ENCODE measurements around the gene LRCH2. TPM values are rescaled to one million over a fixed set of nuclear protein-coding genes. Genes with fewer than 3 reads are reported as not detected.

LRCH2 gene
- total RNA-seq, 1 experiment from 2014 or later, result not detected

DNA sequence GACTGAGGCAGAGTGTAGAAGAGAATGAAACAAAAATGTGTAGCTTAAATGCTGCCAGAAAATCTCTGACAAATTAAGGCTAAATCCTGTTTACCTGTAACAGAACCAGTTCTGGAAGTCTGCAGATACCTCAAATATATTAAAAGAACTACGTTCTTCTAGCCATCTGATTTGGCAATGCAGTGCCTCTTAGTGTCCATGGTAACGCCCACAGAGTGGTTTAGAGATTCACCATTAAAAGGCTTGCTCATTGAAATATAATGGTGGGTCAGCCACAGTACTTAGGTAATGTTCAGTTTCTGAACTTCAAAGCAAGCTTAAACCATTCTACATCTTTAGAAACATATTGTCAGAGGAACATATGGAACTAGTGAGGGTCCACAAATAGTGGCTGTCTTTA is 32.4 kb upstream of the LRCH2 start:
- intact Hi-C loops (cut with micrococcal nuclease; ENCODE audit: unreplicated experiment), result no loop called here

DNA sequence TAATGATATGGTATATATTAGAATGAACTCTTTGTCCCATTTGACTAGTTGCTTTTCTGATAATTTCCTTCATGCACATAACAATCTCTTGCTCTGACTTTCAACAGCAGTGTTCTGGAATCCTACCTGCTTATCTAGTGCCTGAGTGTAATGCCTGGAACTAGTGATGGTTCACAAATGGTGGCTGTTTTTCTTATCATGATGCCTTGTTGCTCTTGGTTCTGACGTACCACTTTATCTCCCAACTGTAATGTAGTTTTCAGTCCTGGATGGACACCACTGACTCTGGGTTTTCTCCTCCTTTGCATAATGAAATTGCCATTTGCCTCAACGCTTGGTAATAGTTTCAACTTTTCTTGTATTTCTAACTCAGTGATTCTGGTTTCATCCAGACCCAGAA is 30.1 kb upstream of the LRCH2 start:
- H3K9me2 ChIP-seq (ENCODE audit: insufficient read depth), result no peaks in the 10 kb centered on the region; the same call in 1 of the 2 replicates
- CTCF ChIA-PET, result no interaction called here

More for the DNA sequence above, 32.4 kb upstream of the LRCH2 start:
- H3K9me2 ChIP-seq (ENCODE audit: insufficient read depth), result no peaks in the 10 kb centered on the region; the same call in 1 of the 2 replicates
- H3F3A ChIP-seq (ENCODE audit: insufficient read depth, low read depth), result no peaks in the 10 kb centered on the region
- DNase-seq, result no peak
- H3K4me2 ChIP-seq, result no peak overlapping the region
- H2AFZ ChIP-seq, result no peak overlapping the region
- CTCF ChIA-PET, result no interaction called here
- H4K20me1 ChIP-seq (ENCODE audit: insufficient read depth), result no peaks in the 10 kb centered on the region
- TF ChIP-seq, protein P1, sequence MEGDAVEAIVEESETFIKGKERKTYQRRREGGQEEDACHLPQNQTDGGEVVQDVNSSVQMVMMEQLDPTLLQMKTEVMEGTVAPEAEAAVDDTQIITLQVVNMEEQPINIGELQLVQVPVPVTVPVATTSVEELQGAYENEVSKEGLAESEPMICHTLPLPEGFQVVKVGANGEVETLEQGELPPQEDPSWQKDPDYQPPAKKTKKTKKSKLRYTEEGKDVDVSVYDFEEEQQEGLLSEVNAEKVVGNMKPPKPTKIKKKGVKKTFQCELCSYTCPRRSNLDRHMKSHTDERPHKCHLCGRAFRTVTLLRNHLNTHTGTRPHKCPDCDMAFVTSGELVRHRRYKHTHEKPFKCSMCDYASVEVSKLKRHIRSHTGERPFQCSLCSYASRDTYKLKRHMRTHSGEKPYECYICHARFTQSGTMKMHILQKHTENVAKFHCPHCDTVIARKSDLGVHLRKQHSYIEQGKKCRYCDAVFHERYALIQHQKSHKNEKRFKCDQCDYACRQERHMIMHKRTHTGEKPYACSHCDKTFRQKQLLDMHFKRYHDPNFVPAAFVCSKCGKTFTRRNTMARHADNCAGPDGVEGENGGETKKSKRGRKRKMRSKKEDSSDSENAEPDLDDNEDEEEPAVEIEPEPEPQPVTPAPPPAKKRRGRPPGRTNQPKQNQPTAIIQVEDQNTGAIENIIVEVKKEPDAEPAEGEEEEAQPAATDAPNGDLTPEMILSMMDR (conservative IDR thresholded peaks at IDR 0.05), result no peak
- TF ChIP-seq EZH2 (IDR thresholded peaks at IDR 0.05; ENCODE audit: low read depth), result no peak
- H3K4me1 ChIP-seq (replicated peaks; ENCODE audit: insufficient read depth), result no peaks in the 10 kb centered on the region
- H3K27ac ChIP-seq, result no peak overlapping the region
- POLR2A ChIA-PET (ENCODE audit: unreplicated experiment), result no interaction called here
- H3K9me3 ChIP-seq (ENCODE audit: insufficient read depth, low read depth), result no peaks in the 10 kb centered on the region
- H3K4me3 ChIP-seq, result no peak overlapping the region
- H3K36me3 ChIP-seq (ENCODE audit: low read depth), result no peaks in the 10 kb centered on the region
- H3K27me3 ChIP-seq (ENCODE audit: insufficient read depth, low read depth), result no peaks in the 10 kb centered on the region
- BruUV-seq (replicated peaks), result no TSS peak
- H3K79me2 ChIP-seq (ENCODE audit: low read depth), result no peaks in the 10 kb centered on the region

DNA sequence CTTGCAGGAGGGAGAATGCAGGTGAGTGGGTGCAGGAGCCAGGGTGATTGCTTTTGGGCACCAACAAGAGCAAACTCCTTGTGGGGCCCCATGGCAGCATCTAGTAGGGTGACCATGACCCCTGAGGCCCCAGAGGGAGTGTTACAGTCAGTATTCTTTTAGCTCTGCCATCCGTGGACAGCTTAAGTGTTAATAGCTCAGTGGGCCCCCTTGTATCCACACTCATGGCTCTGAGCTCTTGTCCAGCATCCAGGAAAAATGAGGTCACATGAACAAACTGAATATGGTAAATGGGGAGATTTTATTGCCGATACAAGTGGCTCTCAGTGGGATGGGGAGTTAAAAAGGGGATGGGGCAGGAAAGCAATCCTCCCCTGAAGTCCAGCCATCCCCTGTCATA is 27.3 kb upstream of the LRCH2 start:
- H3K9me2 ChIP-seq (ENCODE audit: insufficient read depth), result no peaks in the 10 kb centered on the region; the same call in 1 of the 2 replicates
- no TSS peak for BruUV-seq (replicated peaks)
- H3K36me3 ChIP-seq (ENCODE audit: low read depth), result no peaks in the 10 kb centered on the region
- H3K27me3 ChIP-seq (ENCODE audit: insufficient read depth, low read depth), result no peaks in the 10 kb centered on the region
- CTCF ChIA-PET, result no interaction called here
- TF ChIP-seq EZH2 (IDR thresholded peaks at IDR 0.05; ENCODE audit: low read depth), result no peak
- TF ChIP-seq, protein P1 (conservative IDR thresholded peaks at IDR 0.05), result no peak
- no peak overlapping the region for H3K4me3 ChIP-seq
- no peak overlapping the region for H3K27ac ChIP-seq
- H4K20me1 ChIP-seq (ENCODE audit: insufficient read depth), result no peaks in the 10 kb centered on the region
- H3F3A ChIP-seq (ENCODE audit: insufficient read depth, low read depth), result 0 out of 2 replicates have a peak, but pooled peaks cover 5% of the 10 kb centered on the region
- no peak overlapping the region for H3K4me2 ChIP-seq
- intact Hi-C loops (cut with micrococcal nuclease; ENCODE audit: unreplicated experiment), result no loop called here
- no peaks in the 10 kb centered on the region for H3K79me2 ChIP-seq (ENCODE audit: low read depth)
- H2AFZ ChIP-seq, result no peak overlapping the region
- no peak for DNase-seq
- H3K9me3 ChIP-seq (ENCODE audit: insufficient read depth, low read depth), result no peaks in the 10 kb centered on the region
- POLR2A ChIA-PET (ENCODE audit: unreplicated experiment), result interaction anchor here (0.6 kb wide), 1 partner anchor 111 kb away, joined by 9 read pairs; no protein-coding TSS in a partner anchor
- H3K4me1 ChIP-seq (replicated peaks; ENCODE audit: insufficient read depth), result peaks cover 7% of the 10 kb centered on the region; the same call in 1 of the 2 replicates

More for the DNA sequence above, 30.1 kb upstream of the LRCH2 start:
- intact Hi-C loops (cut with micrococcal nuclease; ENCODE audit: unreplicated experiment), result no loop called here
- Histone ChIP-seq H2AFZ (no peak overlapping the region), H3K36me3 (ENCODE audit: low read depth) (no peaks in the 10 kb centered on the region), H3K9me3 (ENCODE audit: insufficient read depth, low read depth) (no peaks in the 10 kb centered on the region), H3K4me1 (replicated peaks; ENCODE audit: insufficient read depth) (peaks cover 7% of the 10 kb centered on the region; the same call in 1 of the 2 replicates), H3K4me3 (no peak overlapping the region), H3K27me3 (ENCODE audit: insufficient read depth, low read depth) (no peaks in the 10 kb centered on the region), H4K20me1 (ENCODE audit: insufficient read depth) (no peaks in the 10 kb centered on the region), H3K4me2 (no peak overlapping the region), H3K27ac (no peak overlapping the region), H3K79me2 (ENCODE audit: low read depth) (no peaks in the 10 kb centered on the region), H3F3A (ENCODE audit: insufficient read depth, low read depth) (0 out of 2 replicates have a peak, but pooled peaks cover 5% of the 10 kb centered on the region)
- DNase-seq, result no peak
- POLR2A ChIA-PET (ENCODE audit: unreplicated experiment), result interaction anchor here (0.7 kb wide), 1 partner anchor 713 kb away, joined by 4 read pairs; no protein-coding TSS in a partner anchor
- BruUV-seq (replicated peaks), result no TSS peak
- TF ChIP-seq EZH2 (IDR thresholded peaks at IDR 0.05; ENCODE audit: low read depth), result no peak
- TF ChIP-seq, protein P1 (conservative IDR thresholded peaks at IDR 0.05), result no peak
